Fibroblast of lung (primary cell): Measurements from ENCODE around the gene ZNF280A.

Source experiments
- CTCF ChIP-seq, 2 donors: IDR thresholded peaks in 1 of 2; conservative IDR thresholded peaks in 1 of 2; 1 replicate in 1 of 2; 2 replicates in 1 of 2; pipeline ENCODE4 v1.5.1; 2011 to 2012; ENCODE audit warnings: low read length in 2 of 2, control low read depth in 1 of 2, inconsistent platforms in 1 of 2, low read depth in 1 of 2, mild to moderate bottlenecking in 1 of 2
- EZH2 ChIP-seq: IDR thresholded peaks from 2 replicates; pipeline ENCODE4 v1.5.1; 2012; ENCODE audit warnings: low read length, control low read depth, mild to moderate bottlenecking; ENCODE audit errors: missing control alignments

- TF ChIP-seq CTCF (conservative IDR thresholded peaks at IDR 0.05 in 1 of 2, IDR thresholded peaks at IDR 0.05 in 1 of 2; ENCODE audit: low read depth in 1 of 2, low read length in 2 of 2) (no peak), EZH2 (no peak)
These were observed 37.2 kb upstream of the ZNF280A start for GRCh38 chr22:22556995-22557925.
